IPS-20b (cell line): ENCODE results near the gene SIRT7.
"Not testable (repeated sequence)": the region's sequence is repeated elsewhere in the genome, so short reads cannot be mapped to it uniquely, and the experiment has no call there.

Experiments
- H3K27ac ChIP-seq: one replicate; pipeline ENCODE4 v1.5.1; 2013; ENCODE audit warnings: low read length
- H3K27me3 ChIP-seq: 2 replicates; pipeline ENCODE4 v1.6.1; 2013; ENCODE audit warnings: mild to moderate bottlenecking, low read length, inconsistent platforms; ENCODE audit not compliant: insufficient read depth
- H3K36me3 ChIP-seq: 2 replicates; pipeline ENCODE4 v1.6.1; 2013; ENCODE audit warnings: low read depth, mild to moderate bottlenecking, inconsistent platforms, low read length, moderate library complexity; ENCODE audit not compliant: insufficient read depth
- H3K4me1 ChIP-seq: 2 replicates; pipeline ENCODE4 v1.6.1; 2013; ENCODE audit warnings: mild to moderate bottlenecking, control low read depth, inconsistent platforms, low read length, moderate library complexity; ENCODE audit not compliant: insufficient read depth
- H3K4me3 ChIP-seq: 2 replicates; pipeline ENCODE4 v1.5.1; 2013; ENCODE audit warnings: mild to moderate bottlenecking, low read length, inconsistent platforms
- H3K9ac ChIP-seq: 2 replicates; pipeline ENCODE4 v1.6.1; 2013; ENCODE audit warnings: low read depth, mild to moderate bottlenecking, inconsistent platforms, low read length, moderate library complexity
- H3K9me3 ChIP-seq: 2 replicates; pipeline ENCODE4 v1.6.1; 2013; ENCODE audit warnings: mild to moderate bottlenecking, low read depth, low read length, inconsistent platforms; ENCODE audit not compliant: insufficient read depth

SIRT7 gene

GRCh38 chr17:81921996-81922565 is 4.1 kb upstream of the SIRT7 start:
- no peak overlapping the region for H3K9ac ChIP-seq
- H3K27ac ChIP-seq, result no peak overlapping the region
- H3K27me3 ChIP-seq, result no peaks in the 10 kb centered on the region
- H3K36me3 ChIP-seq, result peaks cover 39% of the 10 kb centered on the region
- H3K4me3 ChIP-seq, result no peak overlapping the region
- peaks cover 17% of the 10 kb centered on the region; the same call in 1 of the 2 replicates for H3K4me1 ChIP-seq
- no peaks in the 10 kb centered on the region for H3K9me3 ChIP-seq

DNA sequence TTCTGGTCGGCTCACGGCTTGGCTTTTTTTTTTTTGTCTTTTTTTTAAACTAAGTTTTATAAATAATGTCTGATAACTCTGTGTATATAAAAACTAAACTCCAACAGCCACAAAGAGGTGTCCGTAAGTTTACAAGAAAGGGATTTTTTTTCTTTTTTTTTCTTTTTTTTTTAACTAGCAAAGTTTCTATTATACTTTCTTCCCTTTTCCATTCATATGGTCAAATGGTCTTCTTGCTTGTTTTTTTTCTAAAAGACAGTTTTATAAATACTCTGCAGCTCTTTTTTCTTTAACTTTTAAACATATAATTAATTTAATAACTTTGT is 3.5 kb upstream of the SIRT7 start:
- Histone ChIP-seq H3K4me3 (no peak overlapping the region), H3K36me3 (peaks cover 39% of the 10 kb centered on the region), H3K27ac (no peak overlapping the region), H3K9me3 (no peaks in the 10 kb centered on the region), H3K4me1 (peaks cover 21% of the 10 kb centered on the region; the same call in 1 of the 2 replicates), H3K27me3 (no peaks in the 10 kb centered on the region), H3K9ac (no peak overlapping the region)

DNA sequence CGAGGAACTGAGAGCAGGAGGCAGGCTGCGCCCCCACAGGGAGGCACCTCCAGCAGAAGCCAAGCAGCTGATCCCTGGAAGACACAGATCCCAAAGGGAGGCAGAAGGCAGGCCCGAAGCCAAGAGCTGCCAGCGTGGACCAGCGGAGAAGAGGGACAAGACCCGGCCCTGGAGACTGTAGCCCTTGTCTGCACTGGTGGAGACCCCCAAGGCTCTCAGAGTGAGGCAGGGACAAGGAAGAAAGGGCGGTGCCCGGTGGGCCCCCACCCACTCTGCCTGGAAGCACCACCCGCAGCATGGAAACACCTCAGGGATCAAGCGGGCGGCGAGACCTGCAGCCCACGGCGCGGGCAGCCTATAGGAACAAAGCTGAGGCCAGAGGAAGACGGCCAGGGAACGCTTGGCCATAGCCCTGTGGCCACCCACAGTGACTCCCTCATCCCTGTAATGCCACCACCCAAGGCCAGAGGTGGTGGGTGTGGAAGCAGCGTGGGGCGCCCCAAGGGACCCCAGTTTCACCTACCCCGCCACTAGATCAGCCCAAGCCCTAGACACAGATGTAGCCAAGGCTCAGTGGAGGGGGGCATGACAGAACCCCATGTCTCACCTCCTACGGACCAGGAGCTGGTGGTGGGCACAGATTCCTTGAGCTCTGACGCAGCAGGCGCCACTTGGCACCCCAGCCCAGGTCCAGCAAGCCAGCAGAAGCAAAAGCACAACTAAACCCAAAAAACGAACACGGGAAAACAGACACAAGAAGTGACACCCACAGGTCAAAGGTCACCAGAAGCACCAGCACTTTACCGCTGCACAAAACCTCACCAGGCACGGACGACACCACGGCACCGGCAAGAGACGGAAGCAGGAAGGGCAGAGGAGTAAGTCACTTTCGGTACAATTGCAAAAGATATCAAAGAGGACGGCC is 2.9 kb upstream of the SIRT7 start:
- peaks cover 21% of the 10 kb centered on the region; the same call in 1 of the 2 replicates for H3K4me1 ChIP-seq
- no peaks in the 10 kb centered on the region for H3K9me3 ChIP-seq
- no peaks in the 10 kb centered on the region for H3K27me3 ChIP-seq
- no peak overlapping the region for H3K27ac ChIP-seq
- H3K36me3 ChIP-seq, result peaks cover 39% of the 10 kb centered on the region
- H3K4me3 ChIP-seq, result no peak overlapping the region
- no peak overlapping the region for H3K9ac ChIP-seq

DNA sequence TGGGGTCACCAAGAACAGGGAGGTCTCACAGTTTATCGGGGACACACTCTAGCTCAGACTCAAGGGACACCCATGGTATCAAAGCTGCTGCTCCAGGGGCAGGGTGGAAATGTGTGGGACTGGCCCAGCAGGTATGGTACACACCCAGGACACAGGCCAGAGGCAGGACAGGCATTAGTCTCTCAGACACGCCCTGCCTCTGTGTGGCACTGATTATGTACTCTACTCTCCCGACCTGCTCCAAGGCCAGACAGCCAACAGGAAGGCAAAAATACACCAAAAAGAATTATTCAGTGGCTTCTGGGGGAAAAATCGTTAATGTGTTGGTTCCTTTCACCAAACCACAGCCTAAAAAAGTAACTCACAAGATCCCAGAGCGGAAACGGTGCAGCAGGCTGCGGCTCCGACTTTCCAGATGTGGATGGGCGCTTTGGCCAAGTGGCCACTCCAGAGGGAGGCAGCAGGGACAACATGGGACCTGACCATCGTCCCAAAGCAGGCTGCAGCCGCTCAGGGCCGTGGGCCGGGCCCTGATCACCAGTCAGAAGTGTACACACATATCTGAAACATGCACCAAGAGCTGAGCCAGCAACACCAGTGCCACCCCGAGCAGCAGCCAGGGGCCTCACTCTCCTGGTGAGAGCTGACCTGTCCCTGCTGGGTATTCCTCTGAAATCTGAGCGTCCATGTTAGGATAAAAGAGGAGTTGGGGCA is 1.0 kb upstream of the SIRT7 start:
- H3K36me3 ChIP-seq, result peaks cover 55% of the 10 kb centered on the region
- H3K4me3 ChIP-seq, result no peak overlapping the region
- H3K9ac ChIP-seq, result no peak overlapping the region
- H3K27me3 ChIP-seq, result no peaks in the 10 kb centered on the region
- H3K4me1 ChIP-seq, result peaks cover 10% of the 10 kb centered on the region; the same call in 1 of the 2 replicates
- H3K9me3 ChIP-seq, result no peaks in the 10 kb centered on the region
- H3K27ac ChIP-seq, result no peak overlapping the region

DNA sequence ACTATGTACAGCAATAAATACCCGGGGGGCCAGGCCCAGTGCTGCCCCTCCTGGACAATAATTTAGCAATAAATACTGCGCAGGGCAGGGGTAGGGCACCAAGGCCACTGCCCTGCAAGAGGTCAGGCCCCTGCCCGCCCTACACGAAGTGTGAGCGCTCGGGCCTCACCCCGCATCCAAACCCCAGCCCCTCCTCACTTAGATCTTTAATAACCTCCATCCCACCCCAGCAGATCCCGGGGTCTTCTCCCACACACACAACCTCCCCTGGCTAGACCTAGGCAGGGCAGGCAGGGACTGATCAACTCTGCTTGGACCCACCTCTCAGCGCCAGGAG is 325 bp upstream of the SIRT7 start:
- H3K4me1 ChIP-seq, H3K9ac ChIP-seq, H3K27me3 ChIP-seq, H3K9me3 ChIP-seq, H3K27ac ChIP-seq: not testable (repeated sequence)
- Histone ChIP-seq H3K36me3 (peaks cover 62% of the 10 kb centered on the region), H3K4me3 (peak overlapping the region; percentile 42; the same call in 1 of the 2 replicates)

GRCh38 chr17:81916234-81917001 is 1.6 kb downstream of the SIRT7 start:
- Histone ChIP-seq H3K9me3 (no peaks in the 10 kb centered on the region), H3K4me3 (peak overlapping the region; percentile 64; the same call in 1 of the 2 replicates), H3K4me1 (peaks cover 6% of the 10 kb centered on the region; the same call in 1 of the 2 replicates), H3K9ac (no peak overlapping the region), H3K27ac (no peak overlapping the region), H3K36me3 (peaks cover 55% of the 10 kb centered on the region), H3K27me3 (no peaks in the 10 kb centered on the region)

GRCh38 chr17:81915331-81915730 is 2.6 kb downstream of the SIRT7 start:
- H3K9me3 ChIP-seq, result no peaks in the 10 kb centered on the region
- H3K27me3 ChIP-seq, result peaks cover 4% of the 10 kb centered on the region; the same call in 1 of the 2 replicates
- no peak overlapping the region for H3K4me3 ChIP-seq
- H3K36me3 ChIP-seq, result peaks cover 44% of the 10 kb centered on the region
- H3K4me1 ChIP-seq, result peaks cover 6% of the 10 kb centered on the region; the same call in 1 of the 2 replicates
- H3K9ac ChIP-seq, result no peak overlapping the region
- no peak overlapping the region for H3K27ac ChIP-seq

DNA sequence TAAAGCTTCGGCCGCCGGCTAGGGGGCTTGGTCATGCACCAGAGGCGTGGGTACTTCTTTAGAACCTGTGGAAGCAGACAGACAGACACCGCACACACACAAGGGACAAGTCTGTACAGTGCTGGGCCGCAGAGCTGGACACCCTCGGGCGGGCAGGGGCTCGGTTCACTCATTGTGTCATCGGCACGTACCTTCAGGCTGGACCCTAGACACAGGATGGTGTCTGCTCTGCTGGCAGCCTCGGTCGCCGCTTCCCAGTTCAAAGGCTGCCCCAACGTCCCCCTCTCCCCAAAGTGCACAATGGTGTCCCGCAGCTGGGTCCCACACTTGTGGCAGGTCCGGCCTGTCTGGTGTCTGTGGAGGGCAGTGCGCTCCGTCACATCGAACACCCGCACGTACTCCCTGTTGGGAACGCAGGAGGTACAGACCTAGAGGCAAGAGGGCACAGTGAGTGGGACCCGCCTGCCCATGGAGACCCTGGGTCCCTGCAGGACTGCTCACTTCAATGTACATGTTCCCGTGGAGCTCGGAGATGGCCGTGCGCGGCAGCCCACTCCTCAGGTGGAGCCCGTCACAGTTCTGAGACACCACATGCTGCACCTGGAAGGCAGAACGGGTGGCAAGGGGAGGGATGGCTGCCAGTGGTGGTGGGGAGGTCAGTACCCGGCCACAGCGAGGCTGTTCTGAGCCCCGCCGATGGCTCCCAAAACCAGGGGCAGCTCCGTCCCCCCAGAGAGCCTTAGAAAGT is 3.7 kb downstream of the SIRT7 start:
- Histone ChIP-seq H3K9ac (no peak overlapping the region), H3K9me3 (no peaks in the 10 kb centered on the region), H3K27me3 (peaks cover 6% of the 10 kb centered on the region; the same call in 1 of the 2 replicates), H3K27ac (no peak overlapping the region), H3K36me3 (peaks cover 35% of the 10 kb centered on the region), H3K4me1 (peaks cover 6% of the 10 kb centered on the region; the same call in 1 of the 2 replicates), H3K4me3 (no peak overlapping the region)

- Histone ChIP-seq H3K27me3 (peaks cover 6% of the 10 kb centered on the region; the same call in 1 of the 2 replicates), H3K36me3 (peaks cover 29% of the 10 kb centered on the region), H3K27ac (no peak overlapping the region), H3K9me3 (no peaks in the 10 kb centered on the region), H3K9ac (no peak overlapping the region), H3K4me1 (peaks cover 6% of the 10 kb centered on the region; the same call in 1 of the 2 replicates), H3K4me3 (no peak overlapping the region)
Measured at GRCh38 chr17:81913394-81914102, 4.4 kb downstream of the SIRT7 start.

- Histone ChIP-seq H3K9ac (no peak overlapping the region), H3K4me3 (no peak overlapping the region), H3K36me3 (peaks cover 32% of the 10 kb centered on the region), H3K9me3 (no peaks in the 10 kb centered on the region), H3K27me3 (peaks cover 6% of the 10 kb centered on the region; the same call in 1 of the 2 replicates), H3K27ac (no peak overlapping the region), H3K4me1 (peaks cover 6% of the 10 kb centered on the region; the same call in 1 of the 2 replicates)
Measured at GRCh38 chr17:81912441-81913309, 5.3 kb downstream of the SIRT7 start.
